Measurements from ENCODE around the gene CEP295NL. TPM values are rescaled to one million over a fixed set of nuclear protein-coding genes. Genes with fewer than 3 reads are reported as not detected.

The CEP295NL gene
- total RNA-seq, 1 experiment from 2014 or later: 0.66 TPM

GRCh38 chr17:78913115-78913514 lies 10.1 kb upstream of the CEP295NL start:
- Histone ChIP-seq H3K14ac (ENCODE audit: insufficient read depth, low read length) (no peak overlapping the region; the same call in 1 of the 2 replicates), H4K91ac (ENCODE audit: insufficient read length, low read depth, low read length) (no peak overlapping the region), H3K4me2 (ENCODE audit: insufficient read depth, insufficient read length, low read length) (no peak overlapping the region), H3K9me3 (ENCODE audit: control insufficient read depth, low read depth, low read length) (no peaks in the 10 kb centered on the region), H3K23me2 (ENCODE audit: insufficient read length, low read depth, low read length, poor library complexity, severe bottlenecking) (no peaks in the 10 kb centered on the region), H2BK15ac (ENCODE audit: low read depth, low read length) (no peak overlapping the region; the same call in 1 of the 2 replicates), H3K56ac (ENCODE audit: insufficient read length, low read depth, low read length) (no peak overlapping the region), H3K9ac (ENCODE audit: extremely low read depth, insufficient read length, low read length) (no peak overlapping the region), H3K27ac (ENCODE audit: insufficient read length, low read depth, low read length) (no peak overlapping the region), H3K79me2 (ENCODE audit: insufficient read depth, low read length) (peaks cover 2% of the 10 kb centered on the region; the same call in 1 of the 2 replicates), H3T11ph (ENCODE audit: low read length) (no peak overlapping the region), H2AFZ (ENCODE audit: low read length) (no peak overlapping the region), H3K79me1 (ENCODE audit: insufficient read depth, low read depth, low read length, poor library complexity, severe bottlenecking) (no peaks in the 10 kb centered on the region), H2BK20ac (ENCODE audit: low read depth, low read length, poor library complexity, severe bottlenecking) (no peak overlapping the region), H3K23ac (ENCODE audit: insufficient read length, low read depth, low read length) (no peak overlapping the region), H3K18ac (ENCODE audit: insufficient read length, low read depth, low read length) (no peak overlapping the region), H2AK5ac (ENCODE audit: insufficient read length, low read length) (no peak overlapping the region), H2BK12ac (ENCODE audit: insufficient read length, low read depth, low read length) (no peak overlapping the region), H3K4ac (ENCODE audit: low read depth, low read length) (no peak overlapping the region), H2BK5ac (ENCODE audit: insufficient read length, low read length) (no peak overlapping the region), H4K20me1 (ENCODE audit: control insufficient read depth, insufficient read depth, insufficient read length) (peaks cover 3% of the 10 kb centered on the region), H2BK120ac (ENCODE audit: low read depth, low read length, poor library complexity, severe bottlenecking) (no peak overlapping the region), H3K27me3 (ENCODE audit: insufficient read depth, low read length) (no peaks in the 10 kb centered on the region), H4K8ac (replicated peaks; ENCODE audit: insufficient read length, low read depth, low read length) (no peak overlapping the region), H3K4me1 (ENCODE audit: insufficient read depth, low read length) (peaks cover 4% of the 10 kb centered on the region; the same call in 1 of the 2 replicates), H4K5ac (ENCODE audit: insufficient read length, low read depth, low read length) (no peak overlapping the region)
- Mint-ChIP-seq H3K9me3 (no peaks in the 10 kb centered on the region), H3K36me3 (ENCODE audit: insufficient read depth in 1 of 3, low read depth in 3 of 3) (peaks cover 0 to 5% (median 2%) of the 10 kb centered on the region in 3 experiments; a peak in 4 of 7 replicates), H3K27me3 (ENCODE audit: low read depth) (no peaks in the 10 kb centered on the region), H3K27ac (no peak overlapping the region), H3K4me3 (no peak overlapping the region), H3K4me1 (peaks cover 15 to 23% of the 10 kb centered on the region in 2 experiments)
- TF ChIP-seq CTCF (conservative IDR thresholded peaks at IDR 0.05): no peak
- no peak for DNase-seq
- WGBS (ENCODE audit: extremely low coverage, insufficient read length, low lambda C conversion rate): no CpG with 5 or more reads among the region's 15 CpGs

Data from H9 (cell line).